Measurements from ENCODE around the gene FAM9C.

Gene FAM9C

GRCh38 chrX:13001961-13002671 is 42.3 kb downstream of the FAM9C start:
- no peak for DNase-seq (ENCODE audit: insufficient read length, low spot score)
- FAIRE-seq = no peak
- TF ChIP-seq, protein P1, sequence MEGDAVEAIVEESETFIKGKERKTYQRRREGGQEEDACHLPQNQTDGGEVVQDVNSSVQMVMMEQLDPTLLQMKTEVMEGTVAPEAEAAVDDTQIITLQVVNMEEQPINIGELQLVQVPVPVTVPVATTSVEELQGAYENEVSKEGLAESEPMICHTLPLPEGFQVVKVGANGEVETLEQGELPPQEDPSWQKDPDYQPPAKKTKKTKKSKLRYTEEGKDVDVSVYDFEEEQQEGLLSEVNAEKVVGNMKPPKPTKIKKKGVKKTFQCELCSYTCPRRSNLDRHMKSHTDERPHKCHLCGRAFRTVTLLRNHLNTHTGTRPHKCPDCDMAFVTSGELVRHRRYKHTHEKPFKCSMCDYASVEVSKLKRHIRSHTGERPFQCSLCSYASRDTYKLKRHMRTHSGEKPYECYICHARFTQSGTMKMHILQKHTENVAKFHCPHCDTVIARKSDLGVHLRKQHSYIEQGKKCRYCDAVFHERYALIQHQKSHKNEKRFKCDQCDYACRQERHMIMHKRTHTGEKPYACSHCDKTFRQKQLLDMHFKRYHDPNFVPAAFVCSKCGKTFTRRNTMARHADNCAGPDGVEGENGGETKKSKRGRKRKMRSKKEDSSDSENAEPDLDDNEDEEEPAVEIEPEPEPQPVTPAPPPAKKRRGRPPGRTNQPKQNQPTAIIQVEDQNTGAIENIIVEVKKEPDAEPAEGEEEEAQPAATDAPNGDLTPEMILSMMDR (IDR thresholded peaks at IDR 0.05; ENCODE audit: insufficient read depth, missing control alignments) = no peak

- TF ChIP-seq, protein P1 (IDR thresholded peaks at IDR 0.05; ENCODE audit: insufficient read depth, missing control alignments) = no peak
- no peak for FAIRE-seq
- no peak for DNase-seq (ENCODE audit: insufficient read length, low spot score)
Observed at GRCh38 chrX:13001097-13001496, 43.3 kb downstream of the FAM9C start.

DNA sequence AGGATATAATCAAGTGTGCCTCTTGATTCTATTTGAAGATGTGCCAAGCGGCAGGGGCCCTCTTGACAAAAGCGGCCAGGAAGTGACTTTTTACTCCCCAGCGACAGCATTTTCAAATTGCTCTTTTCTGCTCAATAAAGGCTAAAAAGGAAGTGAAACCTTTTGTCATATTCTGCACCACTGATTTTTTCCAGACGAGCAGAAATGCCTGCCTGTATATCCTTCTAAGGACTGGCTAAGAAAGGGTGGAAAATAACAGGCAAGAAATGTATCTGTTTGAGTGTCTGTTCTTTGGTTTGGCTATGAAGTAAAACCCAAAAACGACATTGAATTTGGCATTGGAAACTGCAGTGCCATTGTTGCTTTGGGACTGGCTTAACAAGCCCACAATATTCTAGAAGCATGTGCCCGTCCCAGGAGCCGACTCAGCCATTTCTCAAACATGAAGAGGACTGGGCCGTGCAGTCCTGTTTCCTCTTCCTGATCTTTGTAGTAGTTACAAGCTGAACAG is 44.1 kb downstream of the FAM9C start:
- no peak for FAIRE-seq
- TF ChIP-seq, protein P1 (IDR thresholded peaks at IDR 0.05; ENCODE audit: insufficient read depth, missing control alignments) = no peak
- DNase-seq (ENCODE audit: insufficient read length, low spot score) = no peak

DNA sequence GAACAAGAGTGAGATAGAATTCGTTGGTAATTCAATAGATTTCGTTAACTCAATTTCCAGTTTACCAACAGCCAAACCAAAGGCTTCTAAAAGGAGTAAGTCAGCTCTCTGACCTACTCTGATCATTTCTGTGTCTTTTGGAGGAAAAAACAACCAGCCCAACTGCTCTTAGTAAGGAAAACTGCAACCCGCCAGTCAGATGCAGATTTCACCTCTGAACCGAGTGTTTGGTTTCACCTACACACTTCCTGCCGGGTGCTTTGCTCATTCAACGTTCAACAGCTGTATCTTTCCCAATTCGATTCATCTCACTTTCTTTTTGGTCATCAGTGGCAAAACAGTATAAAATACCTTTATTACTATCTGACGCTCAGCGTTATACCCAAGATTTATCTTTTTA is 45.0 kb downstream of the FAM9C start:
- FAIRE-seq = no peak
- TF ChIP-seq, protein P1 (IDR thresholded peaks at IDR 0.05; ENCODE audit: insufficient read depth, missing control alignments) = no peak

GRCh38 chrX:12997906-12998687 is 46.3 kb downstream of the FAM9C start:
- no peak for DNase-seq (ENCODE audit: insufficient read length, low spot score)
- TF ChIP-seq, protein P1 (IDR thresholded peaks at IDR 0.05; ENCODE audit: insufficient read depth, missing control alignments) = no peak
- FAIRE-seq = no peak

More for the DNA sequence above, 45.0 kb downstream of the FAM9C start:
- no peak for DNase-seq (ENCODE audit: insufficient read length, low spot score)

DNA sequence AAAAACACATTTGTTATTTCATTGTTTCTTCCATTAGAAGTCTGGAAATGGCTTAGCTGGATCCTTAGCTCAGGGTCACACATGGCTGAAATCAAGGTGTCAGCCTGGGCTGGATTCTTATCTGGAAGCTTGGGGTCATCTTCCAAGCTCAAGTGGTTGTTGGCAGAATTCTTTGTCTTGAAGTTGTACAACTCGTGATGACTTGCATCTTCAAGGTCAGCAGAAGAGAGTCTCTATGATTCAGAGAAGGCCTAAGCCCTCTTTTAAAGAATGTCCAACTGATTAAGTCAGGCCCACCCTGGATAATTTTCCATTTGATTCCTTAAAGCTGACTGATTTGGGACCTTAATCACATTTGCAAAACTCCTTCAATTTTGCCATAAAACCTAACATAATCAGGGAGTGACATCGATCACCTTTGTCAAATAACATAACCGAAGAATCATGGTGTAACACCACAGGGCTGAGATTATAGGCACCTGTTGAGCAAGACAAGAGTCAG is 47.4 kb downstream of the FAM9C start:
- TF ChIP-seq, protein P1 (IDR thresholded peaks at IDR 0.05; ENCODE audit: insufficient read depth, missing control alignments) = no peak
- no peak for DNase-seq (ENCODE audit: insufficient read length, low spot score)
- no peak for FAIRE-seq

Data from D721Med (cell line).